Measurements from ENCODE around the gene SLC16A3.

Gene SLC16A3

DNA sequence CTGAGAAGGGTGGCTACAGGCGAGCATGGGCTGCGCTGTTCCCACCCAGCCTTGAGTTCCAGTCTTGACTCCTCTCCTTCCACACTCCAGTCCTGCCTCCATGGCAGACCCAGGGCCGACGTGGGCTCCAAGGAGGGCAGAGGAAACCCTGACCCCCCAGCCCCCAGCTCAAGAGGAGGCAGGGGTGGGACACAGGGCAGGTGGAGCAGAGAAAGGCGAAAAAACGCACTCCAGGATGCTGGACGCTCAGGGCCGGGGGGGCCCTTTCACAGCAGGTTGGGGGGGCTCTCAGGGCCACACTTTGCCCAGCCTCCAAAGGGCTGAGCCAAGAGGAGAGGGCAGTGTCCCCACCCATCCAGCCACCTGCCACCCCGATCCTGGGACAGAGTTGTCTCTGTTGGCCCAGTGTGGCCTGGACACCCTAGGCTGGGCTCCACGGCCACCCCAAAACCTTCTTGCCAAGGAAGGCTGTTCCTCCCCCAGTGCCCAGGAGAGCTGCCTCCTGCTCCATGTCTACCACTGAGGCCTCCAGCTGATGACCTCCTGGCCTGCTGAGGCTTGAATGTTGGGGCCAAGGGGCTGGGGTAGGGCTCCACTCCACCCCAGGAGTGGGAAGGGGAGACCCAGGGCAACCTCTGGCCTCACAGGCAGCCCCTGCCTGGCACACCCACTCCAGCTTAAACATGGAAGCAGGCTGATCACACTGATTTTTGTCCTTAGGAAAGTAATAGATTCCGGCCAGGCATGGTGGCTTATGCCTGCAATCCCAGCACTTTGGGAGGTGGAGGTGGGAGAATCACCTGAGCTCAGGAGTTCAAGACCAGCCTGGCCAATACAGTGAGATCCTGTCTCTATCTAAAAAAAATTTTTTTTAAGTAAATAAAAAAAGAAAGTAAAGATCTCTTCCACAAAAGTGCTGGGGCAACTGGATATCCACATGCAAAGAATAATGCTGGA is 8.8 kb upstream of the SLC16A3 start:
- H3K4me3 ChIP-seq (ENCODE audit: low read depth, low read length), result no peak overlapping the region
- TF ChIP-seq, protein P1, sequence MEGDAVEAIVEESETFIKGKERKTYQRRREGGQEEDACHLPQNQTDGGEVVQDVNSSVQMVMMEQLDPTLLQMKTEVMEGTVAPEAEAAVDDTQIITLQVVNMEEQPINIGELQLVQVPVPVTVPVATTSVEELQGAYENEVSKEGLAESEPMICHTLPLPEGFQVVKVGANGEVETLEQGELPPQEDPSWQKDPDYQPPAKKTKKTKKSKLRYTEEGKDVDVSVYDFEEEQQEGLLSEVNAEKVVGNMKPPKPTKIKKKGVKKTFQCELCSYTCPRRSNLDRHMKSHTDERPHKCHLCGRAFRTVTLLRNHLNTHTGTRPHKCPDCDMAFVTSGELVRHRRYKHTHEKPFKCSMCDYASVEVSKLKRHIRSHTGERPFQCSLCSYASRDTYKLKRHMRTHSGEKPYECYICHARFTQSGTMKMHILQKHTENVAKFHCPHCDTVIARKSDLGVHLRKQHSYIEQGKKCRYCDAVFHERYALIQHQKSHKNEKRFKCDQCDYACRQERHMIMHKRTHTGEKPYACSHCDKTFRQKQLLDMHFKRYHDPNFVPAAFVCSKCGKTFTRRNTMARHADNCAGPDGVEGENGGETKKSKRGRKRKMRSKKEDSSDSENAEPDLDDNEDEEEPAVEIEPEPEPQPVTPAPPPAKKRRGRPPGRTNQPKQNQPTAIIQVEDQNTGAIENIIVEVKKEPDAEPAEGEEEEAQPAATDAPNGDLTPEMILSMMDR (IDR thresholded peaks at IDR 0.05; ENCODE audit: low read depth, low read length), result no peak

GRCh38 chr17:82221341-82221902 is 7.4 kb upstream of the SLC16A3 start:
- TF ChIP-seq, protein P1 (IDR thresholded peaks at IDR 0.05; ENCODE audit: low read depth, low read length), result no peak
- no peak overlapping the region for H3K4me3 ChIP-seq (ENCODE audit: low read depth, low read length)

GRCh38 chr17:82222816-82223215 is 6.0 kb upstream of the SLC16A3 start:
- no peak overlapping the region for H3K4me3 ChIP-seq (ENCODE audit: low read depth, low read length)
- TF ChIP-seq, protein P1 (IDR thresholded peaks at IDR 0.05; ENCODE audit: low read depth, low read length), result no peak

DNA sequence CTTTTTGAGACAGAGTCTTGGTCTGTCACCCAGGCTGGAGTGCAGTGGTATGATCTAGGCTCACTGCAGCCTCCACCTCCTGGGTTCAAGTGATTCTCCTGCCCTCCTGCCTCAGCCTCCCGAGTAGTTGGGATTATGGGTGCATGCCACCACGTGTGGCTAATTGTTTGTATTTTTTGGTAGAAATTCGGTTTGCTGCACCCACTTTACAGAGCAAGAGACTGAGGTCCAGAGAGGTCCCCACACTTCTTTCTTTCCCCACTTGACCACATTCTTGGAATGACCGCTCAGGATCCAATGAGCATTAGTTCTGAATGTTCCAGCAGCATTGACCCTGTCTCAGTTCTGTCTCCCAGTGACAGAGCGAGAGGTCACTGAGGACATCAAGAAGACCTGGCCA is 5.3 kb upstream of the SLC16A3 start:
- no peak overlapping the region for H3K4me3 ChIP-seq (ENCODE audit: low read depth, low read length)
- TF ChIP-seq, protein P1 (IDR thresholded peaks at IDR 0.05; ENCODE audit: low read depth, low read length), result no peak

DNA sequence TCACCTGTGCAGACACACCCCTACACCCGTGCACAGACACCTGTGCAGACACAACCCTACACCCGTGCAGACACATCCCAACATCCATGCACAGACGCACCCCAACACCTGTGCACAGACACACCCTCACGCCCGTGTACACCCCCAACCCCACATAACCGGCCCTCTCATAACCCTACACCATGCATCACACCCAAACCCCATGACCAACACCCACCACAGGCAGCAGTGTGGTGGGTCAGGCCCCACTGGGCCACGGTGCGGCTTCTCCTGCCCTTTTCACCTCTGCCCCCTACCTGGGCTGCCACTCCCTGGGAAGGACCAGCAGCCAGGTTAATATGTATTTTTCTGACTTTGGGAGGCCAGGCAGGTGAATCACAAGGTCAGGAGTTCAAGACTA is 4.2 kb upstream of the SLC16A3 start:
- no peak overlapping the region for H3K4me3 ChIP-seq (ENCODE audit: low read depth, low read length)
- TF ChIP-seq, protein P1 (IDR thresholded peaks at IDR 0.05; ENCODE audit: low read depth, low read length), result no peak

DNA sequence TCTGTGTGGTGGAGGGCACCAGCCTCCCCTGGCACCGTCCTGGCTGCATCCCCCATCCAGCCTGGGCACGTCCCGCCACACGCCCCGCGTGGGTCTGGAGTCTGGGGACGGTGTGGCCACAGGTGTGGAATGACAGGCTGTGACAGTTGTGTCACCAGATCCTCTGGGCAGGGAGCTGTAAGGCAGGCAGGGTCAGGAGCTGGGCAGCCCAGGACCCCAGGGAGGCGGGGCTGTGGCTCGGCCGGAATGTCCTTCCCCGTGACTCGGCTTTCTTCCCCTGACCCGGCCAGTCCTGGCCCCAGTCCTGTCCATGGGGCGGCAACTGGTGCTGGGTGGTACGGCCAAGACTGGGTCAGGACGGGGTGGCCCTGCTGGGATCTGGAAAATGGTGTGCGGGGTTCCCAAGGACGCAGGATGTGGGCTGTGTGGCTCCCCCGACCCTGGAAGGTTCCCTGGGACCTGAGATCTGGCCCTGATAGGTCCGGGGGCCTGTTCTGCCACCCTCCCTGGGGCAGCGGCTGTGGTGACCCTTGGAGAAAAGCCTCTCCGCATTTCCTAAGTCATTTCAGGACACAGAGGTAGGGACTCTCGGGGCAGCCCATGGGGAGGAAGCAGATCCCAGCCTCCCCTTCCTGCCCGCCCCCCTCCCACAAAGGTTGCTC is 3.3 kb upstream of the SLC16A3 start:
- TF ChIP-seq, protein P1 (IDR thresholded peaks at IDR 0.05; ENCODE audit: low read depth, low read length), result no peak
- no peak overlapping the region for H3K4me3 ChIP-seq (ENCODE audit: low read depth, low read length)
